Thymus (tissue), 11 donors: ENCODE data around the gene LAMA2. TPM values are rescaled to one million over a fixed set of nuclear protein-coding genes. Genes with fewer than 3 reads are reported as not detected.

Experiments
- DNase-seq, 9 donors: peaks; one replicate each; pipeline ENCODE4 v3.0.0-alpha.2; 2013; ENCODE audit warnings: low spot score in 9 of 9, low read depth in 6 of 9, missing footprints in 1 of 9
- H3K27ac ChIP-seq, 2 donors: one replicate each; pipeline ENCODE4 v1.5.1; 2013; ENCODE audit warnings: control low read depth in 1 of 2, low read depth in 1 of 2, low read length in 1 of 2, mild to moderate bottlenecking in 1 of 2, moderate library complexity in 1 of 2
- H3K27me3 ChIP-seq, 2 donors: one replicate each; pipeline ENCODE4 v1.5.1; 2013; ENCODE audit warnings: low read length in 1 of 2; ENCODE audit not compliant: control insufficient read depth in 2 of 2, insufficient read depth in 1 of 2
- H3K36me3 ChIP-seq, 2 donors: one replicate each; pipeline ENCODE4 v1.5.1; 2013; ENCODE audit warnings: low read length in 1 of 2, mild to moderate bottlenecking in 1 of 2, moderate library complexity in 1 of 2; ENCODE audit not compliant: control insufficient read depth in 2 of 2, insufficient read depth in 2 of 2
- H3K4me1 ChIP-seq, 2 donors: one replicate each; pipeline ENCODE4 v1.5.1; 2013; ENCODE audit warnings: low read length in 2 of 2; ENCODE audit not compliant: control insufficient read depth in 2 of 2, insufficient read depth in 2 of 2
- H3K4me3 ChIP-seq, 2 donors: one replicate each; pipeline ENCODE4 v1.5.1; 2013; ENCODE audit warnings: low read length in 2 of 2, control low read depth in 1 of 2, mild to moderate bottlenecking in 1 of 2
- H3K9me3 ChIP-seq, 2 donors: one replicate each; pipeline ENCODE4 v1.5.1; 2013; ENCODE audit warnings: low read length in 1 of 2, mild to moderate bottlenecking in 1 of 2; ENCODE audit not compliant: control insufficient read depth in 2 of 2, insufficient read depth in 1 of 2
- WGBS: extraction: QIAGEN DNeasy Blood & Tissue Kit; methylation state at CpG from one replicate; pipeline ENCODE4 v1.1.7; 2013; 5-methylcytosine and 5-hydroxymethylcytosine counted together
- polyA plus RNA-seq: library from polyadenylated mRNA; stranded (reverse); fragments of 200-250 nt; gene quantifications from one replicate; pipeline ENCODE4 v1.2.3, GENCODE V29; 2013
- total RNA-seq: library from RNA; stranded (reverse); fragments of 120-200 nt; gene quantifications from one replicate; pipeline ENCODE4 v1.2.4, GENCODE V29; 2013
- donor health status: healthy.

LAMA2 gene
- total and polyA plus RNA-seq, 2 donors: 2.4 to 4.0 TPM

DNA sequence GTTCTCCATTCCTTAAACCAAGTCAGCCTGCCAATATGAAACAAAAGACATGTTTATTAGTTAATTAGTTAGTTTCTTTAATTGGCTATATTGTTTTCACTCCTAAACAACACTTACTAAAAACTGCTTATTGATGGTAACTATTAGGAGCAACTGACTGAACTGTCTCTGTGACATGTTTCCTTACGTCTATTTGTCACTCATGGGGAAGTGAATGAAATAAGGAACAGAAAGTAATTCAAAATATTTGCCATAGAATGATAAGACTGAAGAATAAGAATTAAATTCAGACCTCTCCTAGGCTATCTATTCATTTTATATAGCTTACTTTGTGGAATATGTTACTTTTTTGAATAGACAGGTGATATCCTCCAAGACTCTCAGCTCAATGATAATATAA, 217.2 kb downstream of the LAMA2 start:
- WGBS: 72% methylated on average over 1 of the region's 1 CpG
- Histone ChIP-seq H3K27me3 (no peaks in the 10 kb centered on the region), H3K27ac (no peak overlapping the region), H3K4me1 (no peaks in the 10 kb centered on the region), H3K4me3 (no peak overlapping the region), H3K36me3 (no peaks in the 10 kb centered on the region), H3K9me3 (no peaks in the 10 kb centered on the region)
- DNase-seq: no peak

DNA sequence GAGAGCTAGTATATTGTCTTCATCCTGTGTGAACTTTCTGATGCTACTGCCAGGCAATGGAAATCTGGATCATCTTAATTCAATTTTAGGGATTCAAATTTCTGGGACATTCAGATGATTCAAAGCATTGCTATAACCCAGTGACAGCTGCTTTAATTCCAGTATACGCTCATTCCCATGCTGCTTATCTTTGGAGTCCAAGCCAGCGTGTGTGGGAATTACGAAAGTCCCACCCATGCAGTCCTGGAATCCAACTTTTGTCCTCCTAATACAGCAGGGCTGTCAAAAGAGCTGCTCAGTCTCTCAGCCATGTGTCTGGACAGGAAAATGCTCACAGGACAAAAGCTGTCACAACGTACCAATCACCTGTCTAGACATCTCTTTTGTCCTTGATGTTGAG, 219.8 kb downstream of the LAMA2 start:
- Histone ChIP-seq H3K4me1 (no peaks in the 10 kb centered on the region), H3K36me3 (no peaks in the 10 kb centered on the region), H3K27me3 (no peaks in the 10 kb centered on the region), H3K27ac (no peak overlapping the region), H3K9me3 (no peaks in the 10 kb centered on the region), H3K4me3 (no peak overlapping the region)
- 94% methylated on average over 4 of the region's 4 CpGs for WGBS
- DNase-seq: no peak

DNA sequence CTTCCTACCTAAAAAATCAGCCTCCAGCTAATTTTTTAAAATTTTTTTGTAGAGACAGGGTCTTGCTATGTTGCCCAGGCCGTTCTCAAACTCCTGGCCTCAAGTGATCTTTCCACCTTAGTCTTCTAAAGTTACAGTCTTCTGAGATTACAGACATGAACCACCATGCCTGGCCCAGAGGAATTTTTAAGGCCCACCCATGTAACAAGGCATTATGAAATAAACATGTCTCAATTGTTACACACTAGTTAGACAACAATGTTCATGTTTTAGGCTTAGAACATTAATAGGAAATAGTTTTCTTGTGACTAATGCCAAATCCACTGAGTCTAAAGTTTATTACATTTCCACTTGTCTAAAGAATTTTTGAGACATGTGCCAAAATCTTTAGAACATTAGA, 221.2 kb downstream of the LAMA2 start:
- WGBS: 66% methylated on average over 1 of the region's 1 CpG
- H3K27ac ChIP-seq: no peak overlapping the region

DNA sequence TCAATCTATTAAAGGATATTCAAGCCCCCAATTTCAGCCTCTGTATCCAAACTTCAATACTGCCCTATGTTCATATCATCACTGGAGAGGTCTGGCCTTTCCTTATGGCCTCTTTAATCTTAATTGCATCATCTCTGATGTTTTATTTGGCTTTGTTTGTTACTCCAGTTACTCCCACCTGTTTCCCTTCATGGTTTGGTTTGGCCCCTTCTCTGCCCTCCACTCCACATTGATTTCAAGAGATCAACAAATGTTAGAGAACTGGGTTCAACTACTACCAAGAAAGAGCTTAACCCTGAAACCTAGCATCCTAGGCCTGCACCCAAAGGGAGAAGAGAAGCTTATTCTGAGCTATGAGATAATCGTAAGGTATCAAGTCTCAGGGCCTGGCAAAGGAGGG, 221.6 kb downstream of the LAMA2 start:
- Histone ChIP-seq H3K27me3 (no peaks in the 10 kb centered on the region), H3K4me1 (no peaks in the 10 kb centered on the region), H3K9me3 (no peaks in the 10 kb centered on the region), H3K27ac (no peak overlapping the region), H3K36me3 (no peaks in the 10 kb centered on the region), H3K4me3 (no peak overlapping the region)
- 100% methylated on average over 1 of the region's 1 CpG for WGBS
- no peak for DNase-seq

More for the DNA sequence above, 221.2 kb downstream of the LAMA2 start:
- DNase-seq: no peak
- Histone ChIP-seq H3K4me3 (no peak overlapping the region), H3K9me3 (no peaks in the 10 kb centered on the region), H3K27me3 (no peaks in the 10 kb centered on the region), H3K36me3 (no peaks in the 10 kb centered on the region), H3K4me1 (no peaks in the 10 kb centered on the region)

DNA sequence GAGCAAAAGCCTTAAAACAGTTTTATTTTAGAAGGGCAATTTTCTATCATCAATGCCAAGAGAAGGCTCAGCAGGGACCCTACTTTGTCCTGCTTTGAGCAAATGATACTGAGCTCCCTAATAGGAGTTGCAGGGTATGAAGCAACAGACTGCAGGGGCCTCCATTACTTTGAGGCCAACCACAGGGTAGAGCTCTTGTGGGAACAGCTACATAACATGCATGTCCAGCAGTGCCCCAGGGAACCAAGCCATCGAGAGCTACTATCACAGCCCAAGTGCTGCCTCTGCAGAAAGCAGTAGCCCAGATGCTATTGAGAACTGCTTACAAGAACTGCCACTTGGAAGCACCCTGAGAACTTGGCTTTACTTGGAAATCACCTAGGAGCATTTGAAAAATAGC, 222.1 kb downstream of the LAMA2 start:
- DNase-seq: no peak
- Histone ChIP-seq H3K9me3 (no peaks in the 10 kb centered on the region), H3K36me3 (no peaks in the 10 kb centered on the region), H3K4me3 (no peak overlapping the region), H3K27me3 (no peaks in the 10 kb centered on the region), H3K27ac (no peak overlapping the region), H3K4me1 (no peaks in the 10 kb centered on the region)
- 85% methylated on average over 1 of the region's 1 CpG for WGBS

DNA sequence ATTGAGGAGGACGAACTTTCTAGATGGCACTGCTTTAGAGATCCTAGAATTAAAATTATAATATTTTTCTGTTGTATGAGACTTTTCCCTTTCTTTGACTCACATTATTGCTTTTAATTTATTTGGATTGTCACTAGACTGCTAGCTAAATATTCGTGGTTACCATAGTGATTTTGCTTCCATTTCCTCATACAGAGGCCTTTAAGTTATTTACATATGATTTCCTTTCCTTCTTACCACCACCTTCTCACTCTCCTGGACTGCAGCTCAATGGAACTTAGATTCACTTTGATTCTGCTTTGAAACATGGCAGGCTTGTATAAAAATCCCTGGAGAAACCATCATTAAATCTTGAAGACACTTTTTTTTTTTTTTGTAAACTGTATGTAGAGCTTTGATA, 222.9 kb downstream of the LAMA2 start:
- Histone ChIP-seq H3K9me3 (no peaks in the 10 kb centered on the region), H3K36me3 (no peaks in the 10 kb centered on the region), H3K27ac (no peak overlapping the region), H3K27me3 (no peaks in the 10 kb centered on the region), H3K4me1 (no peaks in the 10 kb centered on the region), H3K4me3 (no peak overlapping the region)
- DNase-seq: no peak
- WGBS: 45% methylated on average over 2 of the region's 2 CpGs

DNA sequence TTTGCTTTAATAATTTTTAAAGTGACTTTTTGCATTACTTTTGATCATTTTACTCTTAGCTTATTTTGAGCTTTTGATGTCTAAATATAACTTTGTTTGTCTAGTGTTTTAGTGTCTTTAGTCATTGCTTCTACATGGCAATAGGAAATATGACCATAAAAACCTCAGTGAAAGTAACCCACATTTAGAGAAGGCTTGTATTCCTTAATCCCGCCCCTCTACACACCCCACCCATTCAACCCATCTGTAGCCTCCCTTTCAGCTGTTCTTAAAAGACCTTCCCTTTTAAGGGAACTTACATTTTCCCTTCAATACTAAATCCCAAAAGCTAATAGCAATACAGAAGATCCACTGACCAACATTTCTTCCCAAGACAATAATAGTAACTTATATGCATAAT, 225.4 kb downstream of the LAMA2 start:
- Histone ChIP-seq H3K27ac (no peak overlapping the region), H3K4me3 (no peak overlapping the region), H3K36me3 (no peaks in the 10 kb centered on the region), H3K9me3 (no peaks in the 10 kb centered on the region), H3K27me3 (no peaks in the 10 kb centered on the region), H3K4me1 (no peaks in the 10 kb centered on the region)
- 97% methylated on average over 1 of the region's 1 CpG for WGBS
- DNase-seq: no peak

DNA sequence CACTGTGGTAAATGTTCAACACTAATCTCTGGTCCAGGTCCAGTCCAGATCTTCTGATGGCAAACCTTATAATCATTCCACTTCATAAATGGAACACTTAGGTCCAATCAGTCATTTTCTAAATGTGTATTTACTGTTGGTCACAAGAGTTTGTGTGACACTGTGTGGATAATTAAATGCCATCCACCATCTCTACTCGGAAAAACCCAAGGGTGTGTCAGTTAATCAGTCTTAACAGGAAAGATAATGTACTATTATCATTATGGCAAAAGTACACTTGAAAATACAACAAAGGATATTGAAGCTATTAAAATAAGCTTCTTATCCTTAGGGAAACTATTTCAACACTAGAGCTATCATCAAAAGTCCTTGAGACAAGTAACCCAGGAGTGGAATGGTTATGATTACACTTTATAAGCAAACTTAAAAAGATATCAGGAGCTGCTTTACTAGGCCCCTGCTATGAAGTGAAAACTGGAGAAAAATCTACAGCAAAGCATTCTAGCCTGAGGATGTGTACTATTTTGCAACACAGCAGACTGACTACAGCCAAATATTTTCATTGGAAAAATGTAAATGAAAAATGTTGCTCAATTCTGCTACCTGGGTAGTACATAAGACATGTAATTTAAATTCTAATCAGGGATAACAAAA, 227.9 kb downstream of the LAMA2 start:
- Histone ChIP-seq H3K9me3 (no peaks in the 10 kb centered on the region), H3K27ac (no peak overlapping the region), H3K4me1 (no peaks in the 10 kb centered on the region), H3K4me3 (no peak overlapping the region), H3K27me3 (no peaks in the 10 kb centered on the region), H3K36me3 (no peaks in the 10 kb centered on the region)
- DNase-seq: no peak
- WGBS: 94% methylated on average over 1 of the region's 1 CpG

DNA sequence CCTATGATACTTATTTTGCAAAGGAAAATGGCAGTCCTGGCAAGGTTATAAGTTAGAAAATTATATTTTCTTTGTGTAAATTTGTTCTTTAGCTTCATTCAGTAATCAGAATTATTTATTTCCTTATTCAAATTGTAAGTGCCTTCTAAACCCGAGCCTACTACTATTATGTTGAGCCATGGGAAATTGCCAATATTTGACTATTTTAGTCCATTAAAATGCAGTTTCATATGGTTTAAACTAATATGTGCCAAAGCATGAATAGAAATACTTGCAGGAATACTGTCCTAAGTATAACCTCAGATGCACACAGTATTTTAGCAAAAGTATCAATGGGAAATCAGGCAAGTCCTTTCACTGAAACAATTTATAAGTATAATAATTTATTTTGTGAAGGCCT, 228.4 kb downstream of the LAMA2 start:
- no peaks in the 10 kb centered on the region for H3K9me3 ChIP-seq
- H3K27ac ChIP-seq: no peak overlapping the region
- 94% methylated on average over 1 of the region's 1 CpG for WGBS
- H3K4me3 ChIP-seq: no peak overlapping the region
- no peaks in the 10 kb centered on the region for H3K4me1 ChIP-seq
- no peaks in the 10 kb centered on the region for H3K27me3 ChIP-seq
- no peak for DNase-seq
- H3K36me3 ChIP-seq: no peaks in the 10 kb centered on the region

DNA sequence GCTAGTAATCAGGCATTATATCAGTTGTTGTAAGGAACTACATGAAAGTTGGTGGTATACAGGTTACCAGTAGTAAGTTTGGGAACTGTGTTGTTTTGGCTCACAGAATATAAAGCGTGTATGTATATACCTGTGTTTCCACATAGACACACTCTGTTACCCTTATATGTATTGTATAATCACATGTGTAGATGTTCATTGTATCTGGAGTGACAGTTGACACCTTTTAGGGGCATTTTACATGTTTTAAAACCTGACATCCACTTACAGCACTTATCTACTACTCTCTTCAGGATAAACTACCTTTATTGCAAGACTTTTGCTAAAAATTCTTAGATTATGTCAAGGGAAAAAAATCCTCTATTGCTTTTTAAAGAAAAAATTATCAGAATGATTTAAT, 228.9 kb downstream of the LAMA2 start:
- no peaks in the 10 kb centered on the region for H3K4me1 ChIP-seq
- H3K36me3 ChIP-seq: no peaks in the 10 kb centered on the region
- H3K27ac ChIP-seq: no peak overlapping the region
- H3K9me3 ChIP-seq: no peaks in the 10 kb centered on the region
- no peak overlapping the region for H3K4me3 ChIP-seq
- DNase-seq: no peak
- no peaks in the 10 kb centered on the region for H3K27me3 ChIP-seq
- 96% methylated on average over 1 of the region's 1 CpG for WGBS
